Left renal cortex interstitium (tissue), 4 donors: Measurements from ENCODE around the gene RERG. TPM values are rescaled to one million over a fixed set of nuclear protein-coding genes. Genes with fewer than 3 reads are reported as not detected.
"Not testable (repeated sequence)": the region's sequence is repeated elsewhere in the genome, so short reads cannot be mapped to it uniquely, and the experiment has no call there.

ENCODE experiments used
- DNase-seq, 4 donors: peaks; one replicate each; pipeline ENCODE4 v3.0.0-alpha.2; 2013; ENCODE audit warnings: low read depth in 4 of 4, low spot score in 2 of 4, missing footprints in 1 of 4
- polyA plus RNA-seq, 4 donors: library from polyadenylated mRNA; unstranded; fragments of 120-200 nt; gene quantifications; one replicate each; pipeline ENCODE4 v1.2.1, GENCODE V29; 2013; ENCODE audit not compliant: insufficient read length in 4 of 4

The RERG gene
- polyA plus RNA-seq, 4 donors = 34.0 to 38.7 (median 35.8) TPM

DNA sequence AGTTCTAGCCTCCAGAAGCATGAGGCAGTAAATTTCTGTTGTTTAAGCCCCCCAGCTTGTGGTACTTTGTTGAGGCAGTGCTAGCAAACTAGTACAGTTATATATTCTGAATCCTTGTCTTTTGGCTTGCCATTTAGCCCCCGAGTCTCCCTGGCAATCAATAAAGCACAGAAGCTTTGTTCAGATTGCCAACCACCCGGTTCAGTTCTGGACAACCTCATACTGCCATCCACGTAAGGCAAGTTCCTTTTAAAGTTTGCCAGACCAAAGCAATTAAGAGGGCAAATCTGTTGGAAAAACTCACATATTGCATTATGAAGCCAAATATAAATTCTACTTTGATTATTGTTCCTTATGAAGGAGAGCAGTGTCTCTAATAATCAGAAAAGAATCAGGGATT lies 67.1 kb downstream of the RERG start:
- no peak for DNase-seq

DNA sequence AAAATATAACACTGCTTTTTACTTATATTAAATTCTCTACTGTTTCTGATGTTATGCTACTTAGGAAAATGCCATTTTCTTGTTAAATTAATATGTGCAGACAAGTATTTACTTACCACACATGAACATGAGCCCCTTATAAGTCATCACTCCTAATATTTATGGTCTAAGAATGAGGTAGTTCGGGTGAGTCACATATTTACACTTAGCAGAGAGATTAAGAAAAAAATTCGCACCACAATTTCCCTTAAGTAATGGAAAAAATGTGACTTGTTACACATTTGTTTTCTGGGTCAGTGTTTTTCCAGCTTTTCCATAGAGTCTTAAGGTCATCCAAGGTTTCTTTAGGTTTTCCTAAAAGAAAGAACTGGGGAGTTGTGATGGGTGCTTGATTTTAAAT lies 68.3 kb downstream of the RERG start:
- no peak for DNase-seq

DNA sequence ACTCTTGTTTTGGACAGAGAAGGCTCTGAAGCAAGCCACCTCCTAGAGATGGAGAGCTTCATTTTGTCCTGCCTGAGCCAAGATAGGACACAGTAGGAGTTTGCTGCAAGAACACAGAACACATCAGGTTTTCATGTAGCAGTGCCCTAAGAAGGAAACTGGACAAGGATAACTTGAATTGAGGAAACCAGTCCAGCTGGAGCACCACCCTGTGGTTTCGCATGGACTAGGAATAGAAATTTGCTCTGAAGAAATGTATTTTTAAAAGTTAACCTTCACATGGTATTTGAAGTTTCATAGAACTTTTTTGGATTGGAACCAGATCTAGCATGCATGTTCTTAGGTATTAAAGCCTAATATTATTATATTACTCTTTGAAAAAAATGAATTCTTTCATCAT lies 68.8 kb downstream of the RERG start:
- DNase-seq = no peak

DNA sequence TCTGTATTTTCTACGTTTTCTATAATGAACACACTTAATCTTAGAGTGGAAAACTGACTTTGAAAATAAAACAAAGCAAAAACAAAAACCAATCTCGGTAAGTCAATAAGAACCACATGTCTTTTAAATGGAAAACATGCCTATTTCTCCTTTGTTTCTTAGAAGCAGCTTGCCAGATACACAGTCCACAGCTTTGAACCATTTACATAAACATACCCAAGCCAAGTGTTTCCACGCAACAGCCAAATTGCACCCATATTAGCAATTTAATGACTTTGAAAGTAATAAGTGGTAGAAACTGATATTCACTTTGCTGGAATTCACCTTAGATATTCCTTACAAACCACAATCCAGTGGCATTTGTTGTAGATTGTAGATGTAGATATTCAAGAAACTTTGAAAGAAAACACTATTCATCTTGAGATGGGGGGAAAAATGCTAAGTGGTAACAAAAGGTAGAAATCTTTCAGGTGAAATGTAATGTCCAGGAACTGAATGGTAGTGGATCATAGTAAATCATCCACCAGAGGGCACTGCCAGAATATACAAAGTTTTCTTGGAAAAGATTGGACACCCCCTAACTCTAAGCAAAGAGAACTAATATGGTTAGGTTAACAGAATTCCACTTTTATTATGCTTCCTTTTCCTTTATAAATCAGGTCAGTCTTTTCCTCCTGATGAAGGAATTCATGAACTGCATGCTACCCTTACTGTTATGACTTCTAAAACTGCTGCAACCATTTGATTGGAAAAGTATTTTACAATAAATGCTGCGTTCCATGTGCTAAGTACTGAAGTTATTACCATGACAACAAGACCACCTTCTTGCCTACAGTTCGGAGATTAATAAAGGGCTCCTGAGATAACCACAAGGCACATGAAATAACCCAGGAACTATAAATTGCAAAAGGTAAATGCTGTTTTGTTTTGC lies 69.8 kb downstream of the RERG start:
- DNase-seq = no peak

DNA sequence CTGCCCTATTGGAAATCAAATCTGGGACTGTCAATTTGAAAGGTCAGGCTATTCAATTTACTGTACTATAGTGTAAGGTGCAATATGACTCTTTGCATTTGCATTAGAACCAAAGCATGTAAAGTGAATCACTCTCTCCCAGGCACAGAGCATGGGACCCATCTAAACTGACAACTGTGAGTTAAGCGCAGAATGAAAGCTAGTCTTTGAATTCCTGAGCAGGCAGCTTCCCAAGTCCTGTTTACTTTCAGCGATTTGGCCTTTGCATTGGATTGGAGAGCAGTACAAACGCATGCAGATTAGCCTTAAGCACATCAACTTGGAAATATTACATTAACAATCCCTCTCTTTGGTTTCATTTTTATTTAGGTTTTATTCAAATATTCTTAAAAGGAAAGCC lies 74.6 kb downstream of the RERG start:
- DNase-seq = no peak

DNA sequence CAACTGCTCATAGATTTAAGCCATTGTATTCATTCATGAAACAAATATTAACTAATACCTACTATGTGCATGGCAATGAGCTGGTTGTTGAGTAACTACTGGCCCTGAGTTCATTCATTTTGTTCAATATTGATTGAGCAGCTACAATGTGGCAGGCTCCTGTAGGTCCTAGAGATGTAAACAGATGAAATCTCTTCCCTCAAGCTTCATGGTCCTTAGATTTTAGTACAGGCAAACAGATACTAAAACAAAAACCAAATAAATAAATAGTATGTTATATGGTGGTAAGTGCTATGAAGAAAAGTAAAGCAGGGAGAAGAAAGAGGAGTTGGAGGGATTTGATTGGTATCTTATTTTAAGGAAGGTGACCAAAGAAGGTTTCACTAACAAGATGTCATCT lies 77.8 kb downstream of the RERG start:
- no peak for DNase-seq

DNA sequence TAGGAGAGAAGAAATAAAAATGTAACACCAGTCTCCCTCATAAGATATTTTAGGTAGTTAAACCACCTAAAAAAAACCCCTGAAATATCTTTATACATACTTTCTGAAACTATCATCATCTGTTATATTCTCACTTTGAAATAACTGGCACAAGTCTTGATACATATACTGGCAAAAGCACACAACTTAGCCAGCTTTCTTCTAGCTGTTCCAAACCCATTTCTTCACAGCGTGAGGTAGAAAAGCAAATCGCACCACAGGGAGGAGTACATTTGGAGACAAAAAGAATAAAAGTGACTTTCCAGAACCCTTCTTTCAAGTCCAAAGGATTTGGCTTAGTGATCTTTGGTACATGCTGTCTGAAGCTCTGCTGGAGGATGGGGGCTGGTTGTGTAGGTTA lies 78.5 kb downstream of the RERG start:
- no peak for DNase-seq

DNA sequence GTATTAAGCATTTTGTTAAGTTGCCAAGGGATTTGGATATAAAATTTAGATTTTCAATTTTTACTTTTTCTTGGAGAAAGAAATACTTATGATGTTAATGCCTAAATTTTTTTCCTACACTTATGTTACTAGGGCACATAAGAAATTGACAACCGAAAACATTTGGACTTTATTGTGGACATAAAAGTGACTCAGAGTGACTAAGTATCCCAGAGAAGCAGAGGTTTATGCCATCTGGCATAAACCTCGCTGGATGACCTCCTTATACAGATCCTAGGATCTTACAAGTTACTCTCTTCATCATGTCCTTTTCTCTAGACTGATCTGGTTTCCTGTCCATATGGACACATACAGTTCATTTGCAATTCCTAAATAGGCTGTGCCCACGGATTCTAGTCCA lies 89.8 kb downstream of the RERG start:
- no peak for DNase-seq

DNA sequence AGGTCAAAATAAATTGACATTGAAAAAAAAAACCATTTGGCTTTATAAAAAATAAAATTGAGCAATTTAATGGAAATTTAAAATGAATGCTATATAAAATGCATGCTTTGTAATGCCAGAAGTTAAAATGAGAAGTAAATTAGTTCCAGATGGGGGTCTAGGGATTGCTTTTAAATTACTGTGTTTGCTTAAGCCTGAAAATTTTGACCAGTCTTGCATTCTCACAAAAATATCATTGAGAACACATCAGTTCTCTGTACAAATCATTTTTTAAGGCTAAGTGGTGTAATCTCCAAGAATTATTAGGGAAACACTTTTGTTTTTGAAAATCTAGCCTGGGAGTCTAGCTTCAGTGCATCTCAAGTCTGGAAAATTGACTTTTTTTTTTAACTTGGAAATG lies 90.7 kb downstream of the RERG start:
- DNase-seq = no peak

DNA sequence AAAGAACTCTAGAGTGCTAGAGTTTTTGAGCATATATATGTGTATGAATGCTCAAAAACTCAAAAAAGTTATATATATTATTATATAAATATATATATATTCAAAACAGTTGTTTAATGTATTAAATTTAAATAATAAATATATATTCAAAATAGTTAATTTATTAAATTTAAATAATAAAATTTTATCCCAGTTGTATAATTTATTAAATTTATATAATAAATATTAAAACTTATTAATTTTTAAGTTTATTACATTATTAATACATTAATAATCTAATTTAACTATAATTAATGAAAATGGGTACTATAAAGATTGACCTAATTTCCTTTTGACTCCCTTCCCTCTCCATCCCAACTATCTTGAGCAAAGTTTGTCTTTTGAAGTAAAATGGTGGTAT lies 97.8 kb downstream of the RERG start:
- DNase-seq = no peak

DNA sequence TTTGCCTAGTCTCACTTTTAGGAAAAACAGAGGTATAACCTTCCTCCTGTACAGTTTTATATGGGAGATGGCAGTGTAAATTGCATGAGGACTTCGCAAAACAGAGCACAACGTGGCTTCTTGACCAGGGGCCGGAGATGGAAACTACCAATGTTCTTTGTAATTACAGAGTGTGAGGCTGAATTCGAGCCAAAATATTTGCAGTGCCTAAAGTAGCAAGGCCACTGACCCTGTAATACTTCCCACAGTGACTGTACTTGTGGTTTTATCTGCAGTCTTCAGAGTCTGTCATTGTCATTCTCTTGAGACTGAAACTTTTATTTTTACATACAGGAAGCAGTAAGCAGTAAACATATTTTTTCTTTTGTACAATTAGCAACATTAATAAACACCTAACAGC lies 98.9 kb downstream of the RERG start:
- no peak for DNase-seq

DNA sequence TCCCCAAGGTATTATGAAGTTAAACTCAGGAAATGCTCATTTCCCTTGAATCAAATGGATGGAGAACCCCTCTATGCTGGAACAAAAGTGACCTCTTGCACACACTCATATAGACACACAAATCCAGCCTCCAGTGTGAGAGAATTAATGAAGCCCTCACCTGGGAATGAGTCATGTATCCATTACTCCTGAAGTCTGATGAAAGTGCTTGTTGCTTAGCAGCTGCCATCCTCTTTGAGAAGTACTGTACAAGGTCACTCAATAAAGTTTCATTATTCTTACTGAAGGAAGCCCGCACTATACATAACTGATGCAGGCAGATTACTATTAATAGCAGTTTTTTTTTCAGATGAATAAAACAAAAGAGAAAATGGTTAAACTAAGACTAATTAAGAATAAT lies 102.3 kb downstream of the RERG start:
- no peak for DNase-seq

DNA sequence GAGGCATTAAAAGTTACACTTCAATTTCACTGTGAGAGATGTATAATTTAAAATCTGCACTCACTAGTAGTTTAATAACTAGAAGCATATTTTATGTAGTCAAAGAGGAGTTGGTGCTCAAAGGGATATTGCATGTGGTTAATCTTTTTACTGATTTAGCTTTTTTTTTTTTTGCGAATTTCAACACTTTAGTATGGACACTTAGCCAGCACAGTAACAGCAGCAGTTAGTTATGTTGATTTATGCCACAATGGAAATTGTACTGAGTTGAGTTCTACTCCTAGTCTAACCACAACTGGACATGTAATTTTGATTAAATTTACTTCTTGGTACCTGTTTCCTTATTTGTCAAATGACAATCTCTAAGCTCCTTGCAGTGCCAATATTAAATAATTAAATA lies 104.2 kb downstream of the RERG start:
- no peak for DNase-seq

DNA sequence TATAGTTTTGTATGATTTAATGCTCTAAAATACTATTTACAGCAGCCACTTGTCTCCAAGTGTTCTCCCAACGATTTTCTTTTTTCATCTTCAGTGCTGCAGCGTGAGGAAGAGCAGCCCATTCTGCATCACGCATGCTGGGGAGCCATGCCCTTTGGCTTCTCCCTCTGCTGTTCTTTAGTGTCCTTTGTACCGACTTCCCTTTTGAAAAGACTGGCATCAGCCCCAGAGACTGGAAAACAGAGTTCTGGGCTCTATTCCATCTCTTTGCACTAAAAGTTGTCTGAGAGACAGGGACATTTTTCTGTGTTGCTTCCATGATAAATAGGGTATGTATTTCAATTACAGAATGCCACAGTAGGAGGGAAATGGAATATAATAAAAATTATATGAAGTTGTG lies 105.1 kb downstream of the RERG start:
- DNase-seq = no peak

DNA sequence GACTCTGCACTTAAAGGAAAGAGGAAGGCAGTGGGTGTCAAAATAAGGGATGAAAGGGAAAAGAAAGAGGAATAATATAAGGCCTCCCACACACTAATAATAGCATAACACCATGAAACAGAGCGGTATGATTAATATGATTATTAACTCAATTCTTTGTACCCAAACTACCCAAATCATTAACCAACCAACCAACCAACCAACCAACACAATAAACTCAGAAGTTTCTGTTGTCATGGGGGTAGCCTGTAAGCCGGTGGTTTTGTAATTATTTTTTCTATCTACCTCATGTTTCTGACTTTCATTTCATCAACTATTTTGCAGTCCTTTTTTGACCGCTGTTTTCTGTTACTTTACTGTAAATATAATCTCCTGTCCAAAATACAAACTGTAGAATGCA lies 105.8 kb downstream of the RERG start:
- DNase-seq = no peak

DNA sequence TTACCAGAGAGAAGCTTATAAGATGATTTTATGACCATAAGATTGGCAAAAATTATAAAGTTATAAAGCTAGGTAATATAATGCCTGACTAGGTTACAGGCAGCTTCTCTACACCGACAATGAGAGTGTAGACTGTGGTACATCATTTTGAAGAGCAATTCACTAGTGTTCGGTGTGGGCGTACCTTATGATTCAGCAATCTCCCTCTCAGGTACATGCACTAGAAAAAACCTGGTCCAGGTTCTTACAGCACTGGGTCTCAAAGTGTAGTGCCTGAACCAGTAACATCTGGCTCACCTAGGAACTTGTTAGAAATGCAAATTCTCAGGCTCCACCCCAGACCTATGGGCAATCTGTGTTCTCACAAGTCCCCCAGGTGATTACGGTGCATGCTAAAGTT lies 106.7 kb downstream of the RERG start:
- DNase-seq = no peak

DNA sequence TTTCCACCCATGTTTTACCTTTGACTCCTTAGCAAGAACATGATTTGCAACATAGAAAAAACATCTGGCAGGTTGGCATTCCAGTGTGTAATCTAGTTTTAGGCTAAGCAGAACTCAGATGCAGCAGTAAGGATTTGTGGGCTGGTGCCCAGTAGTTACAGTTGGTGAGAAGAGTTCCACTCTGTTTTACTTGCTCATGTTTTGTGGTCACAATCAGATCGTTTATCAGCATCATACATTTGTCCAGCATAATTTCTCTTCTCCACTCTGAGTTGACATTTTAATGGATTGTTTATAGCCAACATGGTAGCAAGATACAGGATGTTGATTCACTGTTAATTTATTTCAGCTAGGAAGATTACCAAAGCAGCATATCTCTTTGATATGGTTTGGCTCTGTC lies 128.4 kb downstream of the RERG start:
- no peak for DNase-seq

DNA sequence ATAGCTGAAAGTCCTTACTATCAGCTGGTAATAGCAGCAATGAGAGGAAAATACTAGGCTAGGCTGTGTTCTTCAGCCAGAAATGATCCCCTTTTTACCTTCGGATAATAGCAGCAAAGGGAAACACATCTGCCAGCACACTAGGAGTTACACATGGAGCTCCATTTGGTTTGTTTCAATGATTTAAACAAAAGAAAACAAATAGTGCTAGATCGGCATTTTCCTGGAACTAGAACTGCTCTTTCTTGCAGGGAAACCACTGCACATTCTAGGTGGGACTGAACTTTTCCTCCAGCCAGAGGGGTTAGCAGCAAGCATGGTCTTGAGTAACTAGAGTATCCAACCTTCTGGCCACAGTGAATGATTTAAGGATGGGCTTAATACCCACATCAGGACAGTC lies 130.8 kb downstream of the RERG start:
- DNase-seq = no peak

DNA sequence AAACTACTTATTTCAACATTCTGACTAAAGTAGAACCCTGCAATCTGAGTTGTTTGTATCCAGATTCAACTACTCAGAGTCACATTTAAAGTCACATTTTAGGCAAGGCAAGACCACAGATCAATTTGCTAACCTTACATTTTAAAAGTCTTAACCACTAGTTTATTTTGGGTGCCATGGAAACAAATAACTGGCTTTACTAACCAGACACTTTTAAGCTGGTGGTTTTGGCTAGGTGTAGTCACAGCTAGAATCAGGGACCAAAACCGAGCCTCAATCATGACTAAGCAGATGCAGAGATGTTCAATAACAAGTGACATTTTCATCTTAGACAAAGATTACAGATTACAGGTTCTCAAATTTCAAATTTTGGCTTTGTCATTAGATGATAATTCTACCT lies 133.1 kb downstream of the RERG start:
- DNase-seq = no peak

DNA sequence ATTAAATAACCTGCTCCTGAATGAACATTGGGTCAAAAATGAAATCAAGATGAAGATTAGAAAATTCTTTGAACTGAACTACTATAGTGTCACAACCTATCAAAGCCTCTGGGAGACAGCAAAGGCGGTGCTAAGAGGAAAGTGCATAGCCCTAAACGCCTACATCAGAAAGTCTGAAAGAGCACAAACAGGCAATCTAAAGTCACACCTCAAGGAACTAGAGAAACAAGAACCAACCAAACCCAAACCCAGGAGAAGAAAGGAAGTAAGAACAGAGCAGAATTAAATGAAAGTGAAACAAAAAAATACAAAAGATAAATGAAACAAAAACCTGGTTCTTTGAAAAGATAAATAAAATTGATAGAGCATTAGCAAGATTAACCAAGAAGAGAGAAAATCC lies 143.5 kb downstream of the RERG start:
- DNase-seq = not testable (repeated sequence)

DNA sequence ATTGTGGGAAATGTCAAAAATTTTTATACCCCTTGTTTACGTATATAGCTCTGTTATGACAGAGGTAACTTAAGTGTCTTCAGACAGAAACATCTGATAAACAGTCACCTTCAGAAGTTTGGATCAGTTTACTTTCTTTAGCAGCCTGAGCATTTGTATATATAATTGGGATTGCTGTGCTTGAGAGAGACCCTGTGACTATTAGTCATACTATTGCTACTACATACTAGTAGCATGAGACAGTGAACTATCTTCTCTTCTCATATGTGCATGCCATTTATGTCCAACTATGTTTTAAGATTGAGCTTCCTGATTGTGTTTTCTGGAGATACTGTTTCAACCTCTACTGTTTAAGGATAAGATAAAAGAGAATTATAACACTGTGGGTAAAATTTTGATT lies 146.9 kb downstream of the RERG start:
- no peak for DNase-seq

DNA sequence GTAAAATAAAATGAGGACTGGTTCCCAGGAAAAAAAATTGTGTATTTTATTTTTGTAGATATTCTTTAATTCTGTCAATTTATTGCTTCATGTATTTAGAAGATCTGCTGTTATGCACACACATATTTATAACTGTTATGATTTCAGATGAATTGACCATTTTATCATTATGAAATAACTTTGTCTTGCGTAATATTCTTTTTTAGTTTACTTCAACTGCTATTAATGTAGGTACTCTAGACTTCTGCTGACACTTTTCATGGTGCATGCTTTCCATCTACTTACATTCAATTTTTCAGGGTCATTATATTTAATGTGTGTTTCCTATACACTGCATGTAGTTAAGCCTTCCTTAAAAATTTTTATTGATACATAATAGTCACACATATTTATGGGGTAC lies 162.1 kb downstream of the RERG start:
- no peak for DNase-seq
